GM19023 (cell line): ENCODE results near the gene SPAG17.

Source experiments
- ATAC-seq: cut with Tn5 transposase; IDR thresholded peaks from one replicate; pipeline ENCODE4 v1.9.1; 2021; ENCODE audit warnings: mild to moderate bottlenecking, moderate library complexity; ENCODE audit not compliant: unreplicated experiment

The SPAG17 gene

DNA sequence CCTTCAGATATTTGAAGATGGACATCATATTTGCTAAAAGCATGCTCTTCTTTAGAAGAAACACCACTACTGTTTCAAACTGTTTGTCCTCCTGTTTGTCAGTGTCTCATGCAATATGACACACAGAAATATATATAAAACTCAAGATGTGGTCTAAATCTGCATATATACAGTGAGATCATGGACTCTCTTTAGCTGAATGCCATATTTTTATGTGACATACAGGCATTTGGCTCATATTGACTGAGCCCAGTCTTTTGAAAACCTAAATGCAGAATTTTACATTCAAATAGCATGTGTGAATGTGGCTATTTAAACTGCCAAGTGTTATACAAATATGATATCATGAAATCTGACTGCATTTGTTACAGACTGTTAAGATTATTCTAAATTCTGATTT is 274.0 kb downstream of the SPAG17 start:
- ATAC-seq: no peak

DNA sequence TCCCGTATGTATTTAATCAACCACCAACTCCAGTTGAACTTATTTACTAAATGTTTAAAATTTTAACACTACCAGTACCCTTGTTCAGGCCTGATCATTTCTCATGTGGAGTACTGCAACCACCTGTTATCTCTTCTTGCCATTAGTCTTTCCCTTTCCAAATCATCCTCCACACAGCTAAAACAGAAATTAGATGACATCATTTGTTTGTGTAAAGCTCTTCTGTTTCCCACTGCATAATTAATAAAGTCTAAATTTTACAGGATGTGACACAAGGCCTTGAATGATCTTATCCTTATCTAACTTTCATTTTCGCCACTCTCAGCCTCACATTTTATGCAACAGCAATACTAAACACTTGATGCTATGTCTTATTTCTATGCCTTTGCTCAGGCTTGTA is 280.0 kb downstream of the SPAG17 start:
- ATAC-seq: no peak

DNA sequence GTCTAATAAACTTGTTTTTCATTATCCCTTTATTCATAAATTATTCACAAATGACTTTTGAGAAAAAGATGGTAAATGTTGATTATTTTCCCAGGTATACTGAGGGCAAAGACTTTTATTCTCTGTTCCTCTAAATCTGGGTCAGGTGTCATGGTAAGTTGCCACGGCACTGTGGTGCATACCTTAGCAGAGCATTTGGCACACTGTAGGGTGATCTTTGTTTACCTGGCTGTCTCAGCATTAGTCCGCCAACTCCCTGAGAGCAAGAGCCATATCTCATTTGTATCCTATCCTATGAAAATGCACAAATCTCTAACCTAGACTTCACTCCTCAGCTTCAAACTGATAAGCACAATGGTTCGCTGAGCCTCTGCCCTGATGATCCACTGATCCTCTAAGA is 280.5 kb downstream of the SPAG17 start:
- no peak for ATAC-seq
